ENCODE results near the gene CCDC6. TPM values are rescaled to one million over a fixed set of nuclear protein-coding genes. Genes with fewer than 3 reads are reported as not detected.

The CCDC6 gene
- total RNA-seq, 1 donor from 2014 or later: 42.7 TPM

DNA sequence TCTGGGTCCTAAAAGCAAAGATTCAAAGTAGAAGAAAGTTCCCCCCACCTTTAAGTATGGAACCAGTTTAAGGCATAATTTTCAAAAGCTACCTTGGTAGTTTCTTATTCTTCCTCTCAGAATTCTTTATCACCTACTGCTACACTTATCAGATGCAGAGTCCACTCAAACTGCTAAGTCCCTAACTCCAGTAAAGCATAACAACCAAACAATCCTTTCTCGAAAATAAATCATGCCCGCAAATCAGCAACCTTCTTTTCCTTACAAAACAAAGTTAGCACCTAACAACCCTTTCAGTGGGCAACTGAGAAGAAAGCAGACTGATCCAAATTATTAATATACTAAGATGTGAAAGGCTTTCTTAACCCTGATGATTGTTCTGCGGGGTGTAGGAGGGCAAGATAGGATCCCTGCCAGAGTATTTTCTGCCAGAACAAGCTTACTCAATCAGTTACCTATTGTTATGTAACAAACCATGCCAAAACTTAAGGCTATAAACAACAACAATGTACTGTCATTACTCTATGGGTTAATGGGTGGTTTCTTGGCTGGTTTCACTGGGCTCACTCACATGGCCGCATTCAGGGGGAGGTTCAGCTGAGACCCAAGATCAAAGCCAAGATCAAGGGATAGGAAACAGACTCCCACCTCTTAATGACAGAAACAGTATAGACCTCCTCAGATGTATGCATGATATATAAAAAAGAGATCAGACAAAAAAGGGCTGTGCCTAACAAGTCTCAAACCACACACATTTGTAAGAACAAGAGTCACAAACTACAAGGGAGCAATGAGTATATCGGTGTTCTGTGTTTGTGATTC lies 42.0 kb downstream of the CCDC6 start:
- TF ChIP-seq, protein P1, sequence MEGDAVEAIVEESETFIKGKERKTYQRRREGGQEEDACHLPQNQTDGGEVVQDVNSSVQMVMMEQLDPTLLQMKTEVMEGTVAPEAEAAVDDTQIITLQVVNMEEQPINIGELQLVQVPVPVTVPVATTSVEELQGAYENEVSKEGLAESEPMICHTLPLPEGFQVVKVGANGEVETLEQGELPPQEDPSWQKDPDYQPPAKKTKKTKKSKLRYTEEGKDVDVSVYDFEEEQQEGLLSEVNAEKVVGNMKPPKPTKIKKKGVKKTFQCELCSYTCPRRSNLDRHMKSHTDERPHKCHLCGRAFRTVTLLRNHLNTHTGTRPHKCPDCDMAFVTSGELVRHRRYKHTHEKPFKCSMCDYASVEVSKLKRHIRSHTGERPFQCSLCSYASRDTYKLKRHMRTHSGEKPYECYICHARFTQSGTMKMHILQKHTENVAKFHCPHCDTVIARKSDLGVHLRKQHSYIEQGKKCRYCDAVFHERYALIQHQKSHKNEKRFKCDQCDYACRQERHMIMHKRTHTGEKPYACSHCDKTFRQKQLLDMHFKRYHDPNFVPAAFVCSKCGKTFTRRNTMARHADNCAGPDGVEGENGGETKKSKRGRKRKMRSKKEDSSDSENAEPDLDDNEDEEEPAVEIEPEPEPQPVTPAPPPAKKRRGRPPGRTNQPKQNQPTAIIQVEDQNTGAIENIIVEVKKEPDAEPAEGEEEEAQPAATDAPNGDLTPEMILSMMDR (IDR thresholded peaks at IDR 0.05; ENCODE audit: insufficient read depth, low read length, poor library complexity, severe bottlenecking): no peak
- DNase-seq (ENCODE audit: low read depth): no peak
- H3K27me3 ChIP-seq (ENCODE audit: control insufficient read depth, insufficient read depth, low read length): no peaks in the 10 kb centered on the region
- no peaks in the 10 kb centered on the region for H3K36me3 ChIP-seq (ENCODE audit: control insufficient read depth, insufficient read depth, low read length)
- no peak overlapping the region for H3K4me3 ChIP-seq (ENCODE audit: low read depth, low read length)

DNA sequence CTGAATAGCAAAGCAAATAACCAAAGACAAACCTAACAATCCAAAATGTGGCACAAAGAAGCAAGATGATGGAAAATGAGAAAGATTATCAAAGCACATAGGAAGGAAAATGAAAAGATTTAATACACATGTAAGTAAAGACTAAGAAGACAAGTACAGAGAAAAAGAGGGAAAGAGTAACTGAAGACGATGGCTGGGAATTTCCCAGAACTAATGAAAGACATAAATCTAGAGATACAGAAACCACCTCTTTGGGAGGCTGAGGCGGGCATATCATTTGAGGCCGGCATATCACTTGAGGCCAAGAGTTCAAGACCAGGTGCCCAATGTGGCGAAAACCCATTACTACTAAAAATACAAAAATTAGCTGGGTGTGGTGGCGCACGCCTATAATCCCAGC lies 46.8 kb downstream of the CCDC6 start:
- Histone ChIP-seq H3K27me3 (ENCODE audit: control insufficient read depth, insufficient read depth, low read length) (no peaks in the 10 kb centered on the region), H3K36me3 (ENCODE audit: control insufficient read depth, insufficient read depth, low read length) (no peaks in the 10 kb centered on the region), H3K4me3 (ENCODE audit: low read depth, low read length) (no peak overlapping the region)
- DNase-seq (ENCODE audit: low read depth): no peak
- TF ChIP-seq, protein P1 (IDR thresholded peaks at IDR 0.05; ENCODE audit: insufficient read depth, low read length, poor library complexity, severe bottlenecking): no peak

DNA sequence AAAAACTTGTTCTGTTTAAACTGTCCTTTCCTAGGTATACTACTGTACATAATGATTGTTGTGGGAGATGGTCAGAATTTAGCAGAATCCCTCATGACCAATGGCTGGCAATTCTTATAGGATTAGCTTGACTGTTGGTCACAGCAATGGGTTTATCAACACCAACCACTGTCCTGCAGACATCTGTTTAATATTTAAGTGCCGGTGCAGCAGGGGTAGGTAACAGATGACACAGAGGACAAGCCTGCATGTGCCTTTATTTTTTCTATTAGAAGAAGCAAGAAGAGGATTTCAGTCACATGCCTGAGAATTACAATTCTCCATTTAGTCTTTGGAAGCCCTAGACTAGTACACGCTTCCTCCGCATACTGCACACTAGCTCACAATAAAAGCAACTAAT lies 48.4 kb downstream of the CCDC6 start:
- TF ChIP-seq, protein P1 (IDR thresholded peaks at IDR 0.05; ENCODE audit: insufficient read depth, low read length, poor library complexity, severe bottlenecking): no peak
- DNase-seq (ENCODE audit: low read depth): no peak
- no peak overlapping the region for H3K4me3 ChIP-seq (ENCODE audit: low read depth, low read length)
- H3K27me3 ChIP-seq (ENCODE audit: control insufficient read depth, insufficient read depth, low read length): no peaks in the 10 kb centered on the region
- no peaks in the 10 kb centered on the region for H3K36me3 ChIP-seq (ENCODE audit: control insufficient read depth, insufficient read depth, low read length)

DNA sequence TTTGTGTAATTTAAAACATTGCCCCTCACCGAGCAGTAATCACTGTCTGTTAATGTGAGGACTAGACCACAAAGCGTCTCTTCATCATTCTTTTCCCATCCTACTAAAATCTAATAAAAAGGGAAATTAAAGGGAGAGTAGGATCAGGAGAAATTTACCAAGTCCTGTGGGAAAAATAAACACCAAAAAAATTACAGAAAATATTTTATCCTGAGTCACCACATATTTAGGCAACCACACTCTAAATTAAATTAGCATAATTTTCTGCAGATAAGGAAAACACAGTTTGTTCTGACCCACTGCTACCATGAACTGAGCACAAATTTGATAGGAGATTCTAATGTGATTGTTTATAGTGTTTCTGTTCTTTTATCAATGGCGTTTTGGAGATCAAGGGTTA lies 49.3 kb downstream of the CCDC6 start:
- no peak for DNase-seq (ENCODE audit: low read depth)
- Histone ChIP-seq H3K4me3 (ENCODE audit: low read depth, low read length) (no peak overlapping the region), H3K27me3 (ENCODE audit: control insufficient read depth, insufficient read depth, low read length) (no peaks in the 10 kb centered on the region), H3K36me3 (ENCODE audit: control insufficient read depth, insufficient read depth, low read length) (no peaks in the 10 kb centered on the region)
- TF ChIP-seq, protein P1 (IDR thresholded peaks at IDR 0.05; ENCODE audit: insufficient read depth, low read length, poor library complexity, severe bottlenecking): no peak

DNA sequence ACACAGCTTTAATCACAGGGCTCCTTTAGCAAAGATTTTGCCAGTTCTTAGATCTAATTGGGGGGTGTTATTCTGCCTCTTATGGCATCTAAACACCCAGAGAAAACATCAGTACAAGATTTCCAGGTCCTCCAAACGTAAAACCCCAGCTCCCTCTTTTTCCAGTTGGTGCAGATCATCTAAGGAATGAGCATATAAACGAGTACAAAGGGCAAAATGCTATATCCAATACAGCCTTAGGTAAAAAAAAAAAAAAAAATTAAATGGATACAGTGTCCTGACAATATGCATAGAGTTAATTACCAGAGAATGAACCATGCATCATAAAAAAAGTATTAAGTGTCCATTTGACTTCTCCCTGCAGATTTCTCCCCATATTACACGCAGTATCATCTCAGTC lies 50.3 kb downstream of the CCDC6 start:
- no peaks in the 10 kb centered on the region for H3K36me3 ChIP-seq (ENCODE audit: control insufficient read depth, insufficient read depth, low read length)
- H3K4me3 ChIP-seq (ENCODE audit: low read depth, low read length): no peak overlapping the region
- DNase-seq (ENCODE audit: low read depth): no peak
- TF ChIP-seq, protein P1 (IDR thresholded peaks at IDR 0.05; ENCODE audit: insufficient read depth, low read length, poor library complexity, severe bottlenecking): no peak
- no peaks in the 10 kb centered on the region for H3K27me3 ChIP-seq (ENCODE audit: control insufficient read depth, insufficient read depth, low read length)

DNA sequence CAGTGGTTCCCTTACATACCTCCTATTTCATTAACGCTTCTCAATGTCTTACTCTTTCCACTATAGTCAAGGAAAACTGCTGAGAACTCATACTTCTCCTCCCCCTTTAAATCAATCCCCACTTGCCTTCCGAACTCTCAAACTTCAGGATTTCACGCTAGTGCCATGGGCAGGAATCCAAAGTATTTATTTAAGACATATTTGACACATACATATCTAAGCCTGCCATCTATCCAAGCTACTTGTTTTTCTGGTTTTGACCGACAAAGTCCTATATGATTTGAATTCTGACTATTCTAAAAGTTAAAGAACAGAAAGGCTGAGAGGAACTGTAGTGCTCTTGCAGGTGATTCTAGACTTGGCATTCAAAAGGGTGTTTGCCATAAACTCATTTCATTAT lies 51.8 kb downstream of the CCDC6 start:
- no peak for DNase-seq (ENCODE audit: low read depth)
- TF ChIP-seq, protein P1 (IDR thresholded peaks at IDR 0.05; ENCODE audit: insufficient read depth, low read length, poor library complexity, severe bottlenecking): no peak
- no peak overlapping the region for H3K4me3 ChIP-seq (ENCODE audit: low read depth, low read length)
- H3K36me3 ChIP-seq (ENCODE audit: control insufficient read depth, insufficient read depth, low read length): no peaks in the 10 kb centered on the region
- no peaks in the 10 kb centered on the region for H3K27me3 ChIP-seq (ENCODE audit: control insufficient read depth, insufficient read depth, low read length)
